HepG2 (cell line): Measurements from ENCODE around the gene WDR62. TPM values are rescaled to one million over a fixed set of nuclear protein-coding genes. Genes with fewer than 3 reads are reported as not detected.
A peak's percentile ranks its signal among the peaks of the same experiment; 100 is the strongest.

ENCODE experiments used
- BRCA1 ChIP-seq: sonication (generic); formaldehyde crosslinking; IDR thresholded peaks from 2 replicates; pipeline ENCODE4 v1.4.0; 2020; ENCODE audit warnings: missing genetic modification reagents
- HNRNPK ChIP-seq: fragments of 200-400 bp; formaldehyde crosslinking; IDR thresholded peaks from 2 replicates; pipeline ENCODE4 v1.6.1; 2018; ENCODE audit warnings: low read length, low read depth, moderate library complexity, mild to moderate bottlenecking; ENCODE audit not compliant: poor library complexity, severe bottlenecking
- NCOA5 ChIP-seq: sonication (generic); formaldehyde crosslinking; IDR thresholded peaks from 2 replicates; pipeline ENCODE4 v1.4.0; 2020; ENCODE audit warnings: missing genetic modification reagents
- NFYC ChIP-seq: IDR thresholded peaks from 2 replicates; pipeline ENCODE4 v1.6.1; 2016; ENCODE audit warnings: missing genetic modification reagents, missing compliant biosample characterization
- RORA ChIP-seq: sonication (generic); formaldehyde crosslinking; IDR thresholded peaks from 2 replicates; pipeline ENCODE4 v1.5.0; 2020; ENCODE audit warnings: mild to moderate bottlenecking, missing genetic modification reagents, moderate library complexity
- TP53 ChIP-seq: sonication (generic); formaldehyde crosslinking; conservative IDR thresholded peaks from 2 replicates; pipeline ENCODE4 v1.4.0; 2020; ENCODE audit warnings: missing genetic modification reagents
- ZBTB7A ChIP-seq: sonication (generic); formaldehyde crosslinking; IDR thresholded peaks from 2 replicates; pipeline ENCODE4 v1.8.0; 2022; ENCODE audit warnings: mild to moderate bottlenecking, missing genetic modification reagents
- ZEB1 ChIP-seq: IDR thresholded peaks from 2 replicates; pipeline ENCODE4 v1.6.1; 2012; ENCODE audit warnings: mild to moderate bottlenecking, low read depth, inconsistent platforms; ENCODE audit not compliant: insufficient replicate concordance
- ZFP62 ChIP-seq: sonication (generic); formaldehyde crosslinking; IDR thresholded peaks from 2 replicates; pipeline ENCODE4 v1.4.0; 2020; ENCODE audit warnings: missing genetic modification reagents
- ZKSCAN5 ChIP-seq: sonication (generic); formaldehyde crosslinking; IDR thresholded peaks from 2 replicates; pipeline ENCODE4 v1.5.1; 2020; ENCODE audit warnings: mild to moderate bottlenecking, missing genetic modification reagents
- ZKSCAN8 ChIP-seq: IDR thresholded peaks from 2 replicates; pipeline ENCODE4 v1.6.1; 2016; ENCODE audit warnings: borderline replicate concordance, missing genetic modification reagents, missing compliant biosample characterization
- ZNF253 ChIP-seq: sonication (generic); formaldehyde crosslinking; IDR thresholded peaks from 2 replicates; pipeline ENCODE4 v1.8.0; 2022; ENCODE audit warnings: mild to moderate bottlenecking, missing genetic modification reagents, borderline replicate concordance
- ZNF33B ChIP-seq: sonication (generic); formaldehyde crosslinking; IDR thresholded peaks from 2 replicates; pipeline ENCODE4 v1.5.1; 2020; ENCODE audit warnings: mild to moderate bottlenecking, missing genetic modification reagents
- ZNF567 ChIP-seq: sonication (generic); formaldehyde crosslinking; IDR thresholded peaks from 2 replicates; pipeline ENCODE4 v1.8.1; 2023; ENCODE audit warnings: mild to moderate bottlenecking, missing genetic modification reagents, borderline replicate concordance
- ZNF616 ChIP-seq: sonication (generic); formaldehyde crosslinking; IDR thresholded peaks from 2 replicates; pipeline ENCODE4 v1.5.0; 2020; ENCODE audit warnings: low read depth, mild to moderate bottlenecking, missing genetic modification reagents
- ZNF674 ChIP-seq: sonication (generic); formaldehyde crosslinking; IDR thresholded peaks from 2 replicates; pipeline ENCODE4 v1.5.0; 2020; ENCODE audit warnings: low read depth, mild to moderate bottlenecking, missing genetic modification reagents
- ZNF761 ChIP-seq: sonication (generic); formaldehyde crosslinking; conservative IDR thresholded peaks from 2 replicates; pipeline ENCODE4 v1.4.0; 2020; ENCODE audit warnings: mild to moderate bottlenecking, missing genetic modification reagents
- ZNF775 ChIP-seq: sonication (generic); formaldehyde crosslinking; IDR thresholded peaks from 2 replicates; pipeline ENCODE4 v1.4.0; 2020; ENCODE audit warnings: missing genetic modification reagents, mild to moderate bottlenecking, moderate library complexity, borderline replicate concordance
- polyA plus RNA-seq, 8 experiments: library from polyadenylated mRNA; depleted of rRNA in 3 of 8; stranded (reverse) in 7 of 8; unstranded in 1 of 8; fragments of >200 nt; fragmentation: Illumina TruSeq in 4 of 8; extraction: Trizol in 4 of 8; gene quantifications; 2 replicates each; pipeline versions ENCODE4 v1.2.1 to v1.2.3, GENCODE V29; 2011 to 2016; ENCODE audit warnings: low read depth in 4 of 8, missing spikeins in 1 of 8, mixed read lengths in 1 of 8; ENCODE audit not compliant: insufficient read depth in 1 of 8
- total RNA-seq, 5 experiments: library from RNA; depleted of rRNA; stranded (reverse); fragments of >200 nt; fragmentation: Illumina TruSeq; extraction: Trizol; gene quantifications; 2 replicates each; pipeline ENCODE4 v1.2.3, GENCODE V29; 2016; ENCODE audit warnings: low read depth in 1 of 5
- TF ChIP-seq, protein P1 (sequence below): sonication (generic); formaldehyde crosslinking; IDR thresholded peaks from 2 replicates; pipeline ENCODE4 v1.5.1; 2020; ENCODE audit warnings: missing genetic modification reagents, mild to moderate bottlenecking, borderline replicate concordance
- TF ChIP-seq, protein P2 (sequence below): sonication (generic); formaldehyde crosslinking; IDR thresholded peaks from 2 replicates; pipeline ENCODE4 v1.9.0; 2021; ENCODE audit warnings: mild to moderate bottlenecking, missing genetic modification reagents
- TF ChIP-seq, protein P3 (sequence below): sonication (generic); formaldehyde crosslinking; IDR thresholded peaks from 2 replicates; pipeline ENCODE4 v1.8.1; 2023; ENCODE audit warnings: missing genetic modification reagents, mild to moderate bottlenecking, borderline replicate concordance

Gene WDR62
- total and polyA plus RNA-seq, 2 of the 13 experiments (the other 11 are each of a cell fraction or from before 2014, with no cell fraction given): 5.8 to 12.5 TPM

DNA sequence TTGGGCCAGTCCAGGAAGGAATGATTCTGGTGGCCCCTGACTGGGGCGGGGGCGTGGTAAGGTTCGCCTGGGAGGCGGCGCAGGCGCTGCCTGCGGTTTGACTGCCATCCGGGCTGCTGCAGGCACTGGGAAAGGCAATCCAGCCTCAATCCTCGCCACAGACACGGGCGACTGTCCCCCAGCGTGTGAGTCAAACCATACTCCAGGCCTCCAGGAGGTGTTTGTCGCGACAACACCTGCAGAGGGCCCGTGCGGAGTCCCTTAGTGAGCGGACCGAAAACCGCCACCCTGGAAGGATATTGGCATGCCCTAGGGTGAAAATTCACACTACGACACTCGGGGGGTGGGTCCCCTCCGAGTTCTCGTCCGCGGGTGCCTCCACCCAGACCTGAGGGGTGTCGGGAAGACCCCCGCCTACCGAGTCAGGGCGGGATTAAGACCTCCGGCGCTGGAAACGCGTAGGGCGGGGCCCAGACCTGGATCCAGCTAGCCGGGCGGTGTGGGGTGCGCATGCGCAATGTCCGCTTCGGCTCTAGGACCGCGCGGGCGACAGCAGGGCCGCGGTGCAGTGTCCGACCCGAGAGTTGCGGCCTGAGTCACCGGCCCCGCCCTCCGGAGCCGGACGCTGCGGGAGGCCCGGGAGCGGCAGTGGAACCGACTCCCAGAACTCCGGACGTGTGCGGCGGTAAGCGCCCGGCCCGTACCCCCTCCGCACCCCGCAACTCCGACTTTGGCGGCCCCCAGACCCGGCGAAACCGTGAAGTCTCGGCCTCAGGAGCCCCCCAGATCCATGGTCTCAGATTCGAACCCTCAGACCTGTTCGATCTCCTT, 85.0 kb downstream of the WDR62 start, which contains the start of gene CAPNS1 (continued):
- TF ChIP-seq, protein P1, sequence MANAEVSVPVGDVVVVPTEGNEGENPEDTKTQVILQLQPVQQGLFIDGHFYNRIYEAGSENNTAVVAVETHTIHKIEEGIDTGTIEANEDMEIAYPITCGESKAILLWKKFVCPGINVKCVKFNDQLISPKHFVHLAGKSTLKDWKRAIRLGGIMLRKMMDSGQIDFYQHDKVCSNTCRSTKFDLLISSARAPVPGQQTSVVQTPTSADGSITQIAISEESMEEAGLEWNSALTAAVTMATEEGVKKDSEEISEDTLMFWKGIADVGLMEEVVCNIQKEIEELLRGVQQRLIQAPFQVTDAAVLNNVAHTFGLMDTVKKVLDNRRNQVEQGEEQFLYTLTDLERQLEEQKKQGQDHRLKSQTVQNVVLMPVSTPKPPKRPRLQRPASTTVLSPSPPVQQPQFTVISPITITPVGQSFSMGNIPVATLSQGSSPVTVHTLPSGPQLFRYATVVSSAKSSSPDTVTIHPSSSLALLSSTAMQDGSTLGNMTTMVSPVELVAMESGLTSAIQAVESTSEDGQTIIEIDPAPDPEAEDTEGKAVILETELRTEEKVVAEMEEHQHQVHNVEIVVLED (CRISPR knock-in tag): peak; percentile 83
- TF ChIP-seq ZNF567 (CRISPR knock-in tag): peak; percentile 57
- peak; percentile 90 for TF ChIP-seq ZNF616 (CRISPR knock-in tag)
- TF ChIP-seq ZNF33B (CRISPR knock-in tag): 0 out of 2 replicates have a peak, but pooled peaks have one; percentile 10
- peak; percentile 84 for TF ChIP-seq TP53 (CRISPR knock-in tag)
- peak; percentile 77; the same call in 1 of the 2 replicates for TF ChIP-seq BRCA1
- peak; percentile 68; the same call in 1 of the 2 replicates for TF ChIP-seq ZBTB7A (CRISPR knock-in tag)
- TF ChIP-seq ZNF761 (CRISPR knock-in tag): peak; percentile 67; the same call in 1 of the 2 replicates
- TF ChIP-seq, protein P2, sequence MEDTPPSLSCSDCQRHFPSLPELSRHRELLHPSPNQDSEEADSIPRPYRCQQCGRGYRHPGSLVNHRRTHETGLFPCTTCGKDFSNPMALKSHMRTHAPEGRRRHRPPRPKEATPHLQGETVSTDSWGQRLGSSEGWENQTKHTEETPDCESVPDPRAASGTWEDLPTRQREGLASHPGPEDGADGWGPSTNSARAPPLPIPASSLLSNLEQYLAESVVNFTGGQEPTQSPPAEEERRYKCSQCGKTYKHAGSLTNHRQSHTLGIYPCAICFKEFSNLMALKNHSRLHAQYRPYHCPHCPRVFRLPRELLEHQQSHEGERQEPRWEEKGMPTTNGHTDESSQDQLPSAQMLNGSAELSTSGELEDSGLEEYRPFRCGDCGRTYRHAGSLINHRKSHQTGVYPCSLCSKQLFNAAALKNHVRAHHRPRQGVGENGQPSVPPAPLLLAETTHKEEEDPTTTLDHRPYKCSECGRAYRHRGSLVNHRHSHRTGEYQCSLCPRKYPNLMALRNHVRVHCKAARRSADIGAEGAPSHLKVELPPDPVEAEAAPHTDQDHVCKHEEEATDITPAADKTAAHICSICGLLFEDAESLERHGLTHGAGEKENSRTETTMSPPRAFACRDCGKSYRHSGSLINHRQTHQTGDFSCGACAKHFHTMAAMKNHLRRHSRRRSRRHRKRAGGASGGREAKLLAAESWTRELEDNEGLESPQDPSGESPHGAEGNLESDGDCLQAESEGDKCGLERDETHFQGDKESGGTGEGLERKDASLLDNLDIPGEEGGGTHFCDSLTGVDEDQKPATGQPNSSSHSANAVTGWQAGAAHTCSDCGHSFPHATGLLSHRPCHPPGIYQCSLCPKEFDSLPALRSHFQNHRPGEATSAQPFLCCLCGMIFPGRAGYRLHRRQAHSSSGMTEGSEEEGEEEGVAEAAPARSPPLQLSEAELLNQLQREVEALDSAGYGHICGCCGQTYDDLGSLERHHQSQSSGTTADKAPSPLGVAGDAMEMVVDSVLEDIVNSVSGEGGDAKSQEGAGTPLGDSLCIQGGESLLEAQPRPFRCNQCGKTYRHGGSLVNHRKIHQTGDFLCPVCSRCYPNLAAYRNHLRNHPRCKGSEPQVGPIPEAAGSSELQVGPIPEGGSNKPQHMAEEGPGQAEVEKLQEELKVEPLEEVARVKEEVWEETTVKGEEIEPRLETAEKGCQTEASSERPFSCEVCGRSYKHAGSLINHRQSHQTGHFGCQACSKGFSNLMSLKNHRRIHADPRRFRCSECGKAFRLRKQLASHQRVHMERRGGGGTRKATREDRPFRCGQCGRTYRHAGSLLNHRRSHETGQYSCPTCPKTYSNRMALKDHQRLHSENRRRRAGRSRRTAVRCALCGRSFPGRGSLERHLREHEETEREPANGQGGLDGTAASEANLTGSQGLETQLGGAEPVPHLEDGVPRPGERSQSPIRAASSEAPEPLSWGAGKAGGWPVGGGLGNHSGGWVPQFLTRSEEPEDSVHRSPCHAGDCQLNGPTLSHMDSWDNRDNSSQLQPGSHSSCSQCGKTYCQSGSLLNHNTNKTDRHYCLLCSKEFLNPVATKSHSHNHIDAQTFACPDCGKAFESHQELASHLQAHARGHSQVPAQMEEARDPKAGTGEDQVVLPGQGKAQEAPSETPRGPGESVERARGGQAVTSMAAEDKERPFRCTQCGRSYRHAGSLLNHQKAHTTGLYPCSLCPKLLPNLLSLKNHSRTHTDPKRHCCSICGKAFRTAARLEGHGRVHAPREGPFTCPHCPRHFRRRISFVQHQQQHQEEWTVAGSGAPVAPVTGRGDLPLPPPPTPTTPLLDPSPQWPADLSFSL (CRISPR knock-in tag): no peak
- TF ChIP-seq ZKSCAN8 (CRISPR knock-in tag): 0 out of 2 replicates have a peak, but pooled peaks have one; percentile 22
- TF ChIP-seq ZKSCAN5 (CRISPR knock-in tag): peak; percentile 37; the same call in 1 of the 2 replicates
- TF ChIP-seq, protein P3, sequence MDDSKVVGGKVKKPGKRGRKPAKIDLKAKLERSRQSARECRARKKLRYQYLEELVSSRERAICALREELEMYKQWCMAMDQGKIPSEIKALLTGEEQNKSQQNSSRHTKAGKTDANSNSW (CRISPR knock-in tag): no peak
- no peak for TF ChIP-seq ZFP62 (CRISPR knock-in tag)
- no peak for TF ChIP-seq ZNF674 (CRISPR knock-in tag)
- peak; percentile 78; the same call in 1 of the 2 replicates for TF ChIP-seq NCOA5 (CRISPR knock-in tag)
- no peak for TF ChIP-seq ZEB1
- TF ChIP-seq HNRNPK: peak; percentile 46
- no peak for TF ChIP-seq RORA (CRISPR knock-in tag)
- TF ChIP-seq ZNF775 (CRISPR knock-in tag): 0 out of 2 replicates have a peak, but pooled peaks have one; percentile 49
- peak; percentile 21; the same call in 1 of the 2 replicates for TF ChIP-seq NFYC (CRISPR knock-in tag)
- TF ChIP-seq ZNF253 (CRISPR knock-in tag): no peak
